GM12878 (cell line): Measurements from ENCODE around the gene TTC16. TPM values are rescaled to one million over a fixed set of nuclear protein-coding genes. Genes with fewer than 3 reads are reported as not detected.
A peak's percentile ranks its signal among the peaks of the same experiment; 100 is the strongest.

ENCODE experiments used
- BCL11A ChIP-seq: IDR thresholded peaks from 2 replicates; pipeline ENCODE4 v1.6.1; 2011; ENCODE audit warnings: low read depth, low read length
- CHD4 ChIP-seq: fragments of 200-600 bp; sonication (generic); IDR thresholded peaks from 2 replicates; pipeline ENCODE4 v1.6.1; 2016; ENCODE audit warnings: mild to moderate bottlenecking
- ELK1 ChIP-seq: IDR thresholded peaks from 2 replicates; pipeline ENCODE4 v1.6.1; 2012; ENCODE audit warnings: low read depth, low read length, improper control_type of control experiment
- PBX3 ChIP-seq: IDR thresholded peaks from 2 replicates; pipeline ENCODE4 v1.6.1; 2011; ENCODE audit warnings: mild to moderate bottlenecking, low read depth, low read length, moderate library complexity; ENCODE audit not compliant: insufficient replicate concordance
- SMC3 ChIP-seq: IDR thresholded peaks from 2 replicates; pipeline ENCODE4 v1.6.1; 2011; ENCODE audit warnings: low read length, improper control_type of control experiment, borderline replicate concordance
- SREBF2 ChIP-seq: IDR thresholded peaks from 2 replicates; pipeline ENCODE4 v1.6.1; 2012; ENCODE audit warnings: mild to moderate bottlenecking, low read length
- TCF7 ChIP-seq: IDR thresholded peaks from 2 replicates; pipeline ENCODE4 v1.6.1; 2014; ENCODE audit warnings: antibody characterized with exemption, borderline replicate concordance
- ZNF274 ChIP-seq: IDR thresholded peaks from one replicate; pipeline ENCODE4 v1.8.0; 2011; ENCODE audit not compliant: insufficient read length, insufficient read depth
- ZNF622 ChIP-seq: fragments of 450-650 bp; IDR thresholded peaks from 2 replicates; pipeline ENCODE4 v1.6.1; 2017; ENCODE audit warnings: mild to moderate bottlenecking, inconsistent platforms
- ZSCAN29 ChIP-seq: fragments of 450-650 bp; IDR thresholded peaks from 2 replicates; pipeline ENCODE4 v1.6.1; 2017; ENCODE audit warnings: mild to moderate bottlenecking, moderate library complexity
- polyA plus RNA-seq, 11 experiments: library from polyadenylated mRNA; depleted of rRNA in 4 of 11; unstranded in 6 of 11; stranded (reverse) in 5 of 11; fragments of >200 nt; fragmentation: Nextera tagmentation in 4 of 11; fragmentation: Illumina TruSeq in 1 of 11; extraction: Ambion mirVana in 4 of 11; extraction: Trizol in 1 of 11; gene quantifications; 1 replicate in 1 of 11; 2 replicates in 10 of 11; pipeline versions ENCODE4 v1.2.1 to v1.2.3, GENCODE V29; 2011 to 2016; ENCODE audit warnings: inconsistent platforms in 2 of 11, missing spikeins in 2 of 11, low read depth in 1 of 11
- total RNA-seq, 4 experiments: library from RNA; depleted of rRNA in 3 of 4; stranded (reverse); fragments of >200 nt in 3 of 4; fragmentation: Illumina TruSeq in 1 of 4; extraction: Trizol in 1 of 4; gene quantifications; 2 replicates each; pipeline versions ENCODE4 v1.2.1 to v1.2.3, GENCODE V29; 2013 to 2021

TTC16 gene
- total and polyA plus RNA-seq, 10 of the 15 experiments (the other 5 are each of a cell fraction or from before 2014, with no cell fraction given), result 0.03 TPM; not detected in 9

GRCh38 chr9:127776195-127776923 is 60.5 kb downstream of the TTC16 start (continued):
- no peak for TF ChIP-seq SMC3
- TF ChIP-seq CHD4, result no peak
- no peak for TF ChIP-seq ELK1
- TF ChIP-seq SREBF2, result no peak
- TF ChIP-seq ZNF274, result no peak
- no peak for TF ChIP-seq ZSCAN29
- TF ChIP-seq ZNF622, result no peak
- TF ChIP-seq TCF7, result no peak
- no peak for TF ChIP-seq PBX3
- TF ChIP-seq BCL11A, result 0 out of 2 replicates have a peak, but pooled peaks have one; percentile 33
